HG02943 (cell line): ENCODE data around the gene ERN2.
"Not testable (repeated sequence)": the region's sequence is repeated elsewhere in the genome, so short reads cannot be mapped to it uniquely, and the experiment has no call there.

Experiments
- ATAC-seq: cut with Tn5 transposase; IDR thresholded peaks from one replicate; pipeline ENCODE4 v1.9.1; 2021; ENCODE audit warnings: mild to moderate bottlenecking, low read depth, moderate library complexity; ENCODE audit not compliant: unreplicated experiment

Gene ERN2

DNA sequence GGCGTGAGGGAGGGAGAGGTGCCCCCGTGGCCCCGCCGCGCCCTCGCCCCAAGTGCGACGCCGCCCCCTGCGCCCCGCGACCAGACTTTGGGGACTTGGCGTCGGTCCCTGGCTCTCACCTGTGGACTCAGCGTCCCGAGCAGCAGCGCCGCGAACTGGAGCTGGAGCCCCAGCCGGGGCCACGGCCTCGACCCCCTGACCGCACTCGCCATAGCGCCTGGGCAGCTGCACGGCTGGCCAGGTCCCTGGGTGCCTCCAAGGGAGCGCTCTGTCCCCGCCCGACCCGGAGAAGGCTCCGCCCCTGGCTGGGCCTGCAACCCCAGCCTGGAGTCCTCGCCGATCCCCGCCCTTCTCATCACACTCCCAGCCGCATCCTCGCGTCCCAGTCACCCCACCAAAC, at the start of gene ERN2:
Gene ERN2, minus strand, starts transcription at position 247 of the 400 bp plus-strand sequence. Its CDS starts 35 bp downstream, at position 212.
- ATAC-seq = no peak

- no peak for ATAC-seq
Measured at GRCh38 chr16:23757937-23758619, 45.1 kb upstream of the ERN2 start.

DNA sequence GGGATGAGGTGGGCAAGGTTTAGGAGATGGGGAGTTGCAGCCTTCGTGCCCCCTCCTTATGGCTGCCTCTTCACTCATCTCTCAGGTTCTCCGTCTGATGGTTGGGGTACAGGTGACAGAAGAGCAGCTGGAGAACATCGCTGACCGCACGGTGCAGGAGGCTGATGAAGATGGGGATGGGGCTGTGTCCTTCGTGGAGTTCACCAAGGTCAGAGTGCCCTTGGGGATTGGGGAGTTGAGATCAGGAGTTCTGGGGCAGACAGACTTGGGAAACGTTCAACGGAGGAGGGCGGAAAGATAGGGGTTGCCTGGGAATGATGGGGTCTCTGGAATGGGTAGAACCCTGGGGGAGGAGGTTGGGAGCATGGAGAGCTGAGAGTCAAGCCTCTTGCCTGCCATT, 44.1 kb upstream of the ERN2 start:
- no peak for ATAC-seq

DNA sequence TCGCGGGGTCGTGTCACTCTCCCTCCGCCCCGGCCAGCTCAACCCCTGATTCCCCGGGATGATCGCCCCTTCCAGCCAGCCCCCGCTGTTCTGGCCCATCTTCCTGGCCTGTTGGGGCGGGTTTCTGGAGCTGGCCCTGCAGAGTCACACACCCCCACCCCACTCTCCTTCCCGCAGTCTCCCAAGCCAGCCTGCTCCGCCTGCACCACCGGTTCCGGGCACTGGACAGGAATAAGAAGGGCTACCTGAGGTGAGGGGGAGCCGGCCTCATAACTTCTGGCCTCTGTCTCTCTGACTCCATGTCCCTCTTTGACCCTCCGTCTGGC, 42.4 kb upstream of the ERN2 start:
- no peak for ATAC-seq

DNA sequence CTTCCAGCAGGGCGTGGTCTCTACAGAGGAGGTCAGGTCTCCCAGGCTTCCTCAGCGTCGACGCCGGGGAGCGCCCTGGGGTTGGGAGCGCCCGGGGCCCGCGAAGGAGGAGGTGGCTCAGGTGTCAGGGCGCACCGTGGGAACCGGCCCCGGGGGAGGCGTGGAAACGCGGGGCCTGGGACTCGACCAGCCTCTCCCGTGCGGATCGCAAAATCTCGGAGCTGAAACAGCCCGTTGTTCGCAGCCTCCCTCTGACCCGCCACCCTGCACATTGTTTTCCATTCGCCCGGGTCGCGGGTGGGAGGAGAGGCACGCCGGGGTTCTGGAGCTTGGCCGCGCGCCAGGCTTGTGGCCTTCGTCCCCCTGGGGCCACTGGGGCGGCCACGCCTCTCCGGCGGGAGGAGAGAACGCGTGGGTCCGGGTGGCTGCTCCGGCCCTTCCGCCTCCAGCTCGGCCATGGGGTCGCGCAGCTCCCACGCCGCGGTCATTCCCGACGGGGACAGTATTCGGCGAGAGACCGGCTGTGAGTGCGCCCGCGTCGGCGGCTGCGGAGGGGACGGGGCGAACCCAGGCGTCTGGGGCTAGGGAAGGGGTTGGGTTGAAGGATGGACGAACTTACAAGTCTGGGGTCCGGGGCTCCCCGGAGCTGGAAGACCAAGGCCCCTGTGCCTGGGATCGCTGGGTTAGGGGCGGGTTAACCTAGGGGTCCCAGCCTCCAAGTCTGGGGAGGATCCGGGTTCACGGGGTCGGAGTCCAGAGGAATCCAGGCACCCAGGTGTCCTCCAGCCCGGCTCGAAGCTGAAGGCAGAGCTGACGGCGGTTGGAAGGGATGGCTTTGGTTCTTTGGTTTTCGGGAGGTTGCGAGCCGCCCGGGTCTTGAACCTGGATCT, 41.8 kb upstream of the ERN2 start, which contains the start of gene CHP2:
Gene CHP2, plus strand, starts transcription at position 433 of the 890 bp plus-strand sequence. Its CDS starts 24 bp downstream, at position 457.
- no peak for ATAC-seq

- ATAC-seq = no peak
Measured at GRCh38 chr16:23753908-23754593, 41.0 kb upstream of the ERN2 start.

- ATAC-seq = not testable (repeated sequence)
Measured at GRCh38 chr16:23751053-23751452, 38.0 kb upstream of the ERN2 start.

DNA sequence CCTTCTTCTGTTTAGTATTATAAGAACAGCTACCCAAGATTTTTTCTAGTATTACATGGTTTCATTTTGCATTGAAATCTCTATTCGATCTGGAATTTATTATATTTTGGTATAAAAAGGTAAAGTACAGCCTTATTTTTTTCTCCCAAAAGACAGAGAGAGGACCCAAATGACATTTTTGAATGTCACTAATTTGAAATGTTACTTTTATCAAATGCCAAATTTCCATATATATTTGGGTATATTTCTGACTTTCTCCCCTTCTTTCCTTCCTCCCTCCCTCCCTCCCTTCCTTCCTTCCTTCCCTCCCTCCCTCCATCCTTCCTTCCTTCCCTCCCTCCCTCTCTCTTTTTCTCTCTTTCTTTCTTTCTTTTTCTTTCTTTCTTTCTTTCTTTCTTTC, 35.6 kb upstream of the ERN2 start:
- no peak for ATAC-seq

- no peak for ATAC-seq
Measured at GRCh38 chr16:23745263-23745662, 32.2 kb upstream of the ERN2 start.

DNA sequence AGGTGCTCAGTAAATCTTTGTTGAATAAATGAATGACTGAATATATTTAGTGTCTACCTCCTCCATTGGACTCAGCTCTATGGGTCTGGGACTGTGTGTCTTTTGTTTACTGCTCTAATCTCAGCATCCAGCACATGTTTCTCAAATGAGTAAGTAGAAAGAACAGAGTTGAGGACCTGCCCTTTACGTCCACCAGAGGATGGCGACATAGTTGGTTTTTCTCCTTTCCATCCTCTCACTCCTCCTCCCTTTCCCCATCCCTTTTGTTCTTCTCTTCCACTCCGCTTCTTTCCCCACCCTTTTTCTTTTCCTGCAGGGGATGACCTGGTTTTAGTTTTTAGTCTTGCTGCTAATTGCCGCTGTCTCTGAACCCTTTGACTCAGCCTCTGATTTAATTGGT, 29.7 kb upstream of the ERN2 start:
- ATAC-seq = no peak

- ATAC-seq = no peak
Measured at GRCh38 chr16:23741675-23742303, 28.8 kb upstream of the ERN2 start.

DNA sequence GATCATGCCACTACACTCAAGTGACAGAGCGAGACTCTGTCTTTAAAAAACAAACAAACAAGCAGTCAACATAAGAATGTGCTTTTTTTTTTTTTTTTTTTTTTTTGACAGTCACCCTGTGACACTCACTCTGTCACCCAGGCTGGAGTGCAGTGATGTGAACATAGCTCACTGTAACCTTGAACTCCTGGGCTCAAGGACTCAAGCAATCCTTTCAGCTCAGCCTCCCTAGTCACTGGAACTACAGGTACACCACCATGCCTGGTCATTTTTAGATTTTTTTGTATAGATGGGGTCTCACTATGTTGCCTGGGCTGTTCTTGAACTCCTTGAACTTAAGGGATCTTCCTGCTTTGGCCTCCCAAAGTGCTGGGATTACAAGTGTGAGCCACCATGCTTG, 26.5 kb upstream of the ERN2 start:
- ATAC-seq = no peak

DNA sequence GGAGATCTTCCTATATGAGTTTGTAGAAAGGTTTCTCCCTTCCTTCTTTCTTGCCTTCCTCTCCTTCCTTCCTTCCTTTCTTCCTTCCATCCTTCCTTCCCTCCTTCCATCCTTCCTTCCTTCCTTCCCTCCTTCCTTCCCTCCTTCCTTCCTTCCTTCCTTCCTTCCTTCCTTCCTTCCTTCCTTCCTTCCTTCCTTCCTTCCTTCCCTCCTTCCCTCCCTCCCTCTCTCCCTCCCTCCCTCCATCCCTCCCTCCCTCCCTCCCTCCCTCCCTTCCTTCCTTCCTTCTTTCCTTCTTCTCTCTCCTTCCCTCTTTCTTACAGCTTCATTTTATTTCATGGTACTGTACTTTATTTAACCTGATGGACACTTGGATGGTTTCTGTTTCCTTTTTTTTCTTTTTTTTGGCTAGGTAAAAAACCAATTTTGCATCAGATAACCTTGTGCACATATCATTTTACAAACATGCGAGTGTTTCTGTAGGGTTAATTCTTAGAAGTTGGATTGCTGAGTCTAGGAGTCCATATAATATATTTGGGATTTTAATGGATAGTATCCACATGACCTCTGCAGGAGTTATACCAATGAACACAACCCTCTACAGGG, 24.5 kb upstream of the ERN2 start:
- ATAC-seq = not testable (repeated sequence)

DNA sequence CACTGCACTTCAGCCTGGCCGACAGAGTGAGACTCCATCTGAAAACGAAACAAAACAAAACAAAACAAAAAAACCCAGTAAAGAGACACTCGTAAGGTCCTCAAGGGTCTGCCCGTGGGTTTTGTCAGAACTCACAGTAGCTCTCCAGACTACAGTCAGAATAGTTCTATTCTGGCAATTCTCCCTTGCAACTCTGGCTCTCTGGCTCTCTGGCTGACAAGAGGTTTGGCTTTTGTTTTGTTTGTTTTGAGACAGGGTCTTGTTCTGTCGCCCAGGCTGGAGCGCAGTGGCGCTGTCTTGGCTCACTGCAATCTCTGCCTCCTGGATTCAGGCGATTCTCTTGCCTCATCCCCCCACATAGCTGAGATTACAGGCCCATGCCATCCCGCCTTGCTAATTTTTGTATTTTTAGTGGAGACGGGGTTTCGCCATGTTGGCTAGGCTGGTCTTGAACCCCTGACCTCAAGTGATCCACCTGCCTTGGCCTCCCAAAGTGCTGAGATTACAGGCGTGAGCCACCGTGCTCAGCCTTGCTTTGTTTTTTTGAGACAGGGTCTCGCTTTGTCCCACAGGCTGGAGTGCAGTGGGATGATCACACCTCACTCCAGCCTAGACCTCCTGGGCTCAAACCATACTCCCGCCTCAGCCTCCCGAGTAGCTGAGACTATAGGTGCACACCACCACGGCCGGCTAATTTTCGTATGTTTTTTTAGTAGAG, 21.3 kb upstream of the ERN2 start:
- no peak for ATAC-seq

GRCh38 chr16:23729503-23730424, 16.7 kb upstream of the ERN2 start:
- ATAC-seq = no peak

GRCh38 chr16:23728112-23728477, 15.1 kb upstream of the ERN2 start:
- no peak for ATAC-seq

- no peak for ATAC-seq
Measured at GRCh38 chr16:23726710-23727109, 13.7 kb upstream of the ERN2 start.

DNA sequence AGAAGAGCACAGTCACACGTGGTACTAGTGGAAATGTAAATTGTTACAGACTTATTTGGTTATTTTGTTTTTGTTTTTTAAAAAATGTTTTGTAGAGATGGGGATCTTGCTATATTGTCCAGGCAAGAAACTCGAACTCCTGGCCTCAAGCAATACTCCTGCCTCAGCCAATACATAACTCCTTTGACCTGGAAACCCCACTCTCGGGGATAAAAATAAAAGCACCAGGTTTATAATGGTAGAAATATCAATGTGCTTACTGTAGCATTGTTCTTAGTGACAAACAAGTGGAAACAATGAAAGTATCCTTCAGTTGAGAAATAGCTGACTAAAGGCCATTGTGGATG, 11.7 kb upstream of the ERN2 start:
- no peak for ATAC-seq
